IMR-90 (cell line): ENCODE measurements around the gene RTN3.

Source experiments
- BHLHE40 ChIP-seq: fragments of 150-350 bp; IDR thresholded peaks from 2 replicates; pipeline ENCODE4 v1.6.1; 2016; ENCODE audit warnings: mild to moderate bottlenecking, low read depth, low read length
- CEBPB ChIP-seq: IDR thresholded peaks from 2 replicates; pipeline ENCODE4 v1.6.1; 2012; ENCODE audit warnings: low read depth, low read length, improper control_type of control experiment
- FOS ChIP-seq: fragments of 150-350 bp; IDR thresholded peaks from 2 replicates; pipeline ENCODE4 v1.6.1; 2016; ENCODE audit warnings: low read depth, low read length
- MAFK ChIP-seq: IDR thresholded peaks from 2 replicates; pipeline ENCODE4 v1.6.1; 2012; ENCODE audit warnings: low read depth, low read length, improper control_type of control experiment
- MXI1 ChIP-seq: IDR thresholded peaks from 2 replicates; pipeline ENCODE4 v1.6.1; 2012; ENCODE audit warnings: low read depth, mild to moderate bottlenecking, low read length, moderate library complexity, borderline replicate concordance
- POLR2A ChIP-seq: IDR thresholded peaks from 2 replicates; pipeline ENCODE4 v1.6.1; 2012; ENCODE audit warnings: mild to moderate bottlenecking, low read depth, low read length
- RAD21 ChIP-seq: IDR thresholded peaks from 2 replicates; pipeline ENCODE4 v1.6.1; 2012; ENCODE audit warnings: low read length, improper control_type of control experiment
- RFX5 ChIP-seq: IDR thresholded peaks from 2 replicates; pipeline ENCODE4 v1.8.0; 2012; ENCODE audit warnings: low read depth, mild to moderate bottlenecking, low read length, moderate library complexity
- SMC3 ChIP-seq: fragments of 150-350 bp; IDR thresholded peaks from 2 replicates; pipeline ENCODE4 v1.6.1; 2016; ENCODE audit warnings: low read depth, mild to moderate bottlenecking, antibody characterized with exemption, low read length, moderate library complexity
- TF ChIP-seq, protein P1 (sequence below): conservative IDR thresholded peaks from 2 replicates; pipeline ENCODE4 v1.5.1; 2012; ENCODE audit warnings: mild to moderate bottlenecking, low read depth, low read length, improper control_type of control experiment
- TF ChIP-seq, protein P2 (sequence below): fragments of 150-350 bp; IDR thresholded peaks from 2 replicates; pipeline ENCODE4 v1.6.1; 2017; ENCODE audit warnings: mild to moderate bottlenecking, antibody characterized with exemption, low read length, low read depth
- TF ChIP-seq, protein P3 (sequence below): fragments of 150-350 bp; IDR thresholded peaks from 2 replicates; pipeline ENCODE4 v1.6.1; 2016; ENCODE audit warnings: low read depth, mild to moderate bottlenecking, low read length, moderate library complexity, borderline replicate concordance

GRCh38 chr11:63761188-63761587 lies 79.9 kb downstream of the RTN3 start:
- TF ChIP-seq, protein P1, sequence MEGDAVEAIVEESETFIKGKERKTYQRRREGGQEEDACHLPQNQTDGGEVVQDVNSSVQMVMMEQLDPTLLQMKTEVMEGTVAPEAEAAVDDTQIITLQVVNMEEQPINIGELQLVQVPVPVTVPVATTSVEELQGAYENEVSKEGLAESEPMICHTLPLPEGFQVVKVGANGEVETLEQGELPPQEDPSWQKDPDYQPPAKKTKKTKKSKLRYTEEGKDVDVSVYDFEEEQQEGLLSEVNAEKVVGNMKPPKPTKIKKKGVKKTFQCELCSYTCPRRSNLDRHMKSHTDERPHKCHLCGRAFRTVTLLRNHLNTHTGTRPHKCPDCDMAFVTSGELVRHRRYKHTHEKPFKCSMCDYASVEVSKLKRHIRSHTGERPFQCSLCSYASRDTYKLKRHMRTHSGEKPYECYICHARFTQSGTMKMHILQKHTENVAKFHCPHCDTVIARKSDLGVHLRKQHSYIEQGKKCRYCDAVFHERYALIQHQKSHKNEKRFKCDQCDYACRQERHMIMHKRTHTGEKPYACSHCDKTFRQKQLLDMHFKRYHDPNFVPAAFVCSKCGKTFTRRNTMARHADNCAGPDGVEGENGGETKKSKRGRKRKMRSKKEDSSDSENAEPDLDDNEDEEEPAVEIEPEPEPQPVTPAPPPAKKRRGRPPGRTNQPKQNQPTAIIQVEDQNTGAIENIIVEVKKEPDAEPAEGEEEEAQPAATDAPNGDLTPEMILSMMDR: no peak
- TF ChIP-seq MAFK: no peak
- TF ChIP-seq POLR2A: no peak
- no peak for TF ChIP-seq RFX5
- no peak for TF ChIP-seq FOS
- no peak for TF ChIP-seq CEBPB
- TF ChIP-seq BHLHE40: no peak
- TF ChIP-seq SMC3: no peak
- TF ChIP-seq MXI1: no peak
- TF ChIP-seq, protein P2, sequence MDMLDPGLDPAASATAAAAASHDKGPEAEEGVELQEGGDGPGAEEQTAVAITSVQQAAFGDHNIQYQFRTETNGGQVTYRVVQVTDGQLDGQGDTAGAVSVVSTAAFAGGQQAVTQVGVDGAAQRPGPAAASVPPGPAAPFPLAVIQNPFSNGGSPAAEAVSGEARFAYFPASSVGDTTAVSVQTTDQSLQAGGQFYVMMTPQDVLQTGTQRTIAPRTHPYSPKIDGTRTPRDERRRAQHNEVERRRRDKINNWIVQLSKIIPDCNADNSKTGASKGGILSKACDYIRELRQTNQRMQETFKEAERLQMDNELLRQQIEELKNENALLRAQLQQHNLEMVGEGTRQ: no peak
- no peak for TF ChIP-seq RAD21
- TF ChIP-seq, protein P3, sequence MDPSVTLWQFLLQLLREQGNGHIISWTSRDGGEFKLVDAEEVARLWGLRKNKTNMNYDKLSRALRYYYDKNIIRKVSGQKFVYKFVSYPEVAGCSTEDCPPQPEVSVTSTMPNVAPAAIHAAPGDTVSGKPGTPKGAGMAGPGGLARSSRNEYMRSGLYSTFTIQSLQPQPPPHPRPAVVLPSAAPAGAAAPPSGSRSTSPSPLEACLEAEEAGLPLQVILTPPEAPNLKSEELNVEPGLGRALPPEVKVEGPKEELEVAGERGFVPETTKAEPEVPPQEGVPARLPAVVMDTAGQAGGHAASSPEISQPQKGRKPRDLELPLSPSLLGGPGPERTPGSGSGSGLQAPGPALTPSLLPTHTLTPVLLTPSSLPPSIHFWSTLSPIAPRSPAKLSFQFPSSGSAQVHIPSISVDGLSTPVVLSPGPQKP: no peak
